Measurements from ENCODE around the gene FNIP2.

GRCh38 chr4:158818560-158819140 lies 49.8 kb downstream of the FNIP2 start:
- TF ChIP-seq CTCF (IDR thresholded peaks at IDR 0.05) (no peak), RAD21 (IDR thresholded peaks at IDR 0.05; ENCODE audit: low read length) (no peak), POLR2AphosphoS5 (IDR thresholded peaks at IDR 0.05; ENCODE audit: low read depth, low read length) (no peak), TCF12 (IDR thresholded peaks at IDR 0.05) (no peak), SMC3 (IDR thresholded peaks at IDR 0.05; ENCODE audit: low read depth, low read length) (no peak), CHD2 (IDR thresholded peaks at IDR 0.05; ENCODE audit: low read length, partially characterized antibody) (no peak), RXRA (IDR thresholded peaks at IDR 0.05; ENCODE audit: borderline replicate concordance, low read depth) (no peak)

All from SK-N-SH (cell line).